Stimulated activated CD4-positive, alpha-beta T cell treated with anti-CD3 and anti-CD28 coated beads, TNF-alpha, amount 100 ng/mL, for 24 hours (primary cell): ENCODE results near the gene COG4.

Experiments
- DNase-seq, 3 experiments: peaks; one replicate each; pipeline ENCODE4 v3.0.0-alpha.2; 2020; ENCODE audit warnings: low read depth in 3 of 3

COG4 gene

GRCh38 chr16:70480127-70481105 is 42.9 kb downstream of the COG4 start:
- no peak for DNase-seq

GRCh38 chr16:70478912-70479341 is 44.4 kb downstream of the COG4 start:
- no peak for DNase-seq

DNA sequence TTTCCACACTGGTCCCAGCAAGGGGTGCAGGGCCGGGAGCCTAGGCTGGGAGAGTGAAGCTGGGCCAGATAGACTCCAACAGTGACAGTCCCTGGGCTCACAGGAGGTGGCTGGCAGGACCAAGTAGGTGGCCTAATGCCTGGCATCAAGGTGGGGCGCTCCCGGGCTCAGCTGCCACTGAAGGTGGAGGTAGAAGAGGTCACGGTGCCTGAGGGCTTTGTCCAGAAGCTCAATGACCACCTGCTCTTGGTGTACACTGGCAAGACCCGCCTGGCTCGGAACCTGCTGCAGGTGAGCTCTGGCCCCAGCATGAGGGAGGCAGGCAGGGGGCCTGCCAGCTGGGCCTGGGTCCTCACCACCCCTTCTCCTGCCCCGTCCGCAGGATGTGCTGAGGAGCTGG is 45.2 kb downstream of the COG4 start:
- DNase-seq = no peak

GRCh38 chr16:70476272-70477020 is 46.9 kb downstream of the COG4 start:
- peak; percentile 13 to 45 (median 21) for DNase-seq

DNA sequence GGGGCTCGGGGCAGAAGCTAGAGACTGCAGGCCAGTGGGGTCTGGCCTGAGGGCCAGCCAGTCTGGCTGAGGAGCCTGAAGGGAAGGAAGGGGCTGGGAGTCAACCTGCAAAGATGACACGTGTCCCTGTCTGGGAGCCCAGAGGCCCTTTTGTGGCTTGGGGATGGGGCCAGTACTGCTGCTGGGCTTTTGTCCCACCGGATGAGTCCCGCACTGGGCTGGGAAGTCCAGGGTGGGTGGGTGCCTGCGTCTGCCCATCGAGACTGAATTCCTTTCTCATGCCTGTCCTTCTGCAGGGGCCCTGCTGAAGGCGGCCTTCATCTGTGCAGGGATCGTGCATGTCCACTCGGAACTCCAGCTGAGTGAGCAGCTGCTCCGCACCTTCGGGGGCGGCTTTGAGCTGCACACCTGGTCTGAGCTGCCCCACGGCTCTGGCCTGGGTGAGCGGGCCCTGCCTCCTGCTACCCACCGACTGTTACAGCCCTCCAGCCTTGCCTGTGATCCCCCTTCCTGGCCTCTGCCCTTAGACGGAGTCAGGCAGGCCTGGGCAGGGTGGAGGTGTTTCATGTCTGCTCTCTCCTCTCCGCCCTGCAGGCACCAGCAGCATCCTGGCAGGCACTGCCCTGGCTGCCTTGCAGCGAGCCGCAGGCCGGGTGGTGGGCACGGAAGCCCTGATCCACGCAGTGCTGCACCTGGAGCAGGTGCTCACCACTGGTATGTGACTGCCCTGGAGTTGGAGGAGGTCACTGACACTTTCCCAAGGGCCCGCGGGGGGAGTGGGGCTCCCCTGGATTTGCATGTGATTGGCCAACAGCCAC is 48.1 kb downstream of the COG4 start:
- no peak for DNase-seq

- DNase-seq = no peak
Measured at GRCh38 chr16:70474320-70475053, 48.9 kb downstream of the COG4 start.

DNA sequence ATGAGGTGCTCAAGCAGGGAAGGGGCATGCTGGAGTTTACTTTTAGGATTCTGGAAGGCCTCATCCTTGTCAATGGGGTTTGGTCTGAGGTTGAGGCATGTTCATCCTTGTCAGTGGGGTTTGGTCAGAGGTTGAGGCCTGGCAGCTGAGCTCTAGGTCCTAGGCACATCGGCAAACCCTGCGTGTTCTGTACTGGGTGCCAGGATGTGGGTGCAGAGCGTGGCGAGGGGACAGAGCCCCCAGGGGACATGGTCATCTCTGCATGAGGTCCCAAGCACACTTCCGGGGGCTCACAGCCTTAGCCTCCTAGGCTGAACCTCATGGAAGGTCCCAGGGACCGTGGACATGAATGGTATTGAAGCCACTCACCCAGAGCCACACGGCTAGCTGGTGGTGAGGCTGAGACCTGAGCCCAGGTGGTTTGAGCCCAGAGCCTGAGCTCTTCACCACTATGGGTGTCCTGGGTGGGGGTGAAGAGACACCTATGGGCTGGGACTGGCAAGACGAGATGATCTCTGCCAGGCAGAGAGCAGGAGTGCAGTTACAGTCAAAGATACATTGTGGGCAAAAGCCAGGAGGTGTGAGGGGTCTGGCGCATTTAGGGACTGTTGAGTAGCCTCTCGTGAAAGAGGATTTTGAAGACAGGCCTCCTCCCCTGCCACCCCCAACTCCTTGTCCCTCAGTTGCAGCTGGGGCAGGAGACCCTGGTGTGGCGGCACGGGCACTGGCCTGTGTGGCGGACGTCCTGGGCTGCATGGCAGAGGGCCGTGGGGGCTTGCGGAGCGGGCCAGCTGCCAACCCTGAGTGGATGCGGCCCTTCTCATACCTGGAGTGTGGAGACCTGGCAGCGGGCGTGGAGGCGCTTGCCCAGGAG is 49.7 kb downstream of the COG4 start:
- no peak for DNase-seq

DNA sequence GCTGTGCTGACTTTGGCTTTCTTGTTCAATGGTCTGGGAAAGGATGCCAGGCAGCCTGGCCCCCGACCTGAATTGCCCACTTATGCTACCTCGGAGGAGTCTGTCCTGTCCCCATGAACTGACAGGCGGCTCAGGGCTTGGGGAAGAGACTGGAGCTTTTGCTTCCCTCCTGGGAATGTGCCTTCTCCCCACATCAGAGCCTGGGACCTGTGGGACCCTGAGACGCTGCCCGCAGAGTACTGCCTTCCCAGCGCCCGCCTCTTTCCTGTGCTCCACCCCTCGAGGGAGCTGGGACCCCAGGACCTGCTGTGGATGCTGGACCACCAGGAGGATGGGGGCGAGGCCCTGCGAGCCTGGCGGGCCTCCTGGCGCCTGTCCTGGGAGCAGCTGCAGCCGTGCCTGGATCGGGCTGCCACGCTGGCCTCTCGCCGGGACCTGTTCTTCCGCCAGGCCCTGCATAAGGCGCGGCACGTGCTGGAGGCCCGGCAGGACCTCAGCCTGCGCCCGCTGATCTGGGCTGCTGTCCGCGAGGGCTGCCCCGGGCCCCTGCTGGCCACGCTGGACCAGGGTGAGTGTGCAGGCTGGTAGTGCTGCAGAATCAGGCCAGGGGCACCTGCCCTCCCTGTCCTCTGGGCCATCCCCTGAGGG is 50.4 kb downstream of the COG4 start:
- no peak for DNase-seq

- no peak for DNase-seq
Measured at GRCh38 chr16:70470927-70471341, 52.4 kb downstream of the COG4 start.

- no peak for DNase-seq
Measured at GRCh38 chr16:70470141-70470926, 53.0 kb downstream of the COG4 start.

DNA sequence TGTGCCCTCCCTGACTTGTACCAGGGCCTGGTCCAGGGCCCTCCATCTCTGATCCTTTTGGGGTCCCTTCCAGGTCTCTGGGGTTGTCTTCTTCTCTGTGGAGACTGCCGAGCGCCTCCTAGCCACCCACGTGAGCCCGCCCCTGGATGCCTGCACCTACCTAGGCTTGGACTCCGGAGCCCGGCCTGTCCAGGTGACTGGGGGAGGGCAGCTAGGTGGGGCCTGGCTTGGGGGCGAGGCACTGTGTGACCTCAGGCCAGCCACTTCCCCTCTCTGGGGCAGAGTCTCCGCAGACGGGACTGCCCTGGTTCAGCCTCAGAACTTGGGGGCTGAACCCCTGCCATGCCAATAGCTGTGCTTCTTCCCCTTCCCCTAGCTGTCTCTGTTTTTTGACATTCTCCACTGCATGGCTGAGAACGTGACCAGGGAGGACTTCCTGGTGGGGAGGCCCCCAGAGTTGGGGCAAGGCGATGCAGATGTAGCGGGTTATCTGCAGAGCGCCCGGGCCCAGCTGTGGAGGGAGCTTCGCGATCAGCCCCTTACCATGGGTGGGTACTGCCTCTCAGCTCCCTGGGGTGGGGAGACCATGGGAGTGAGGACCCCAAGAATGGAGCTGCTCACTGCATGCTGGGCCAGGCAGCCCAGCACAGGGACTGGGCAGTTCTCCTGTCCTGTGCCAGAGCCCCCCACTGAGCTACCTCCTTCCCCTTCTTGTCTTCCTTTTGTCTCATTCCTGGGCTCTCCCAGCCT is 54.4 kb downstream of the COG4 start:
- DNase-seq = no peak

DNA sequence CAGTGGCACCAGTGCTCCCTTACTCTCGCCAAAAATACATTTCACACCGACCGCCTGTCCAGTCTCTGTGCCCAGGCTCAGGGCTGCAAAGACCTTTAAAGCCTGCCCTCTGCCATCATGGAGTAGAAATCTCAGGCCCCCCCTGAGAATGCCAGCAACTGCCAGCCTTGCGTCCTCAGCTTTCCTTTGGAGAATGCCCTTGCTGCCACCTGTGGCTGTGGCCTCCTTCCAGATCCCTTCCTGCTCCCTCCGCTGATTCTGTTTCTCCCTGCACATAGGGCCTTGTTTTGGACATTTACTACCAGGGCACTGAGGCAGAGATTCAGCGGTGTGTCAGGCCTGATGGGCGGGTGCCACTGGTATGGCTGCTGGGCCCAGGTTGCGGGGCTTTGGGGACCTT is 55.7 kb downstream of the COG4 start:
- no peak for DNase-seq

GRCh38 chr16:70467113-70467512 is 56.2 kb downstream of the COG4 start:
- DNase-seq = no peak

- no peak for DNase-seq
Measured at GRCh38 chr16:70466805-70467076, 56.6 kb downstream of the COG4 start.

GRCh38 chr16:70465999-70466804 is 57.2 kb downstream of the COG4 start:
- no peak for DNase-seq

- DNase-seq = no peak
Measured at GRCh38 chr16:70463235-70463634, 60.1 kb downstream of the COG4 start.

- no peak for DNase-seq
Measured at GRCh38 chr16:70460737-70461261, 62.6 kb downstream of the COG4 start.
